Measurements from ENCODE around the gene CYSRT1.
A peak's percentile ranks its signal among the peaks of the same experiment; 100 is the strongest.

CYSRT1 gene

DNA sequence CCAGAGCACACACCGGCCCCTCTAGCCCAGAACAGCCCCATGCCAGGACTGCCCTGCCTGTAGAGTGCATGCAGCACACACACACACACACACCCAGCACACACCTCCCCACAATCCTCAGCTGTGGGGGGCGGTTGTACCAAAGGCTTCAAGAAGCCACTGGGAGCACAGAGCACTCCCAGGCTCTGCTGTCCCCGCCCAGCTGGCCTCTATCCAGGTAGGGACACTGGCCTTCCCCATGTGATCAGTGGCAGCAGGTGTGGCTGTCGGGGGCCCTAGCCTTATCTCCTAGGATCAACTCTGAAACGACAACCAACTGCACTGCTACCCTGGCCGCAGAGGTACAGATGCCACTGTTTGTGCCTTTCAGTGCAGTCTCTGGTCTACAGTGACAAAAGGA lies 38.6 kb upstream of the CYSRT1 start:
- H3K4me1 Mint-ChIP-seq (ENCODE audit: low read depth), result peaks cover 14% of the 10 kb centered on the region
- no peaks in the 10 kb centered on the region for H3K9me3 Mint-ChIP-seq
- H3K27ac Mint-ChIP-seq, result peak overlapping the region; percentile 39
- H3K36me3 Mint-ChIP-seq (ENCODE audit: low read depth), result peaks cover 35% of the 10 kb centered on the region
- H3K27me3 Mint-ChIP-seq (ENCODE audit: low read depth), result no peaks in the 10 kb centered on the region
- H3K4me3 Mint-ChIP-seq, result peak overlapping the region; percentile 93
- no peak for DNase-seq (ENCODE audit: low spot score)

- peaks cover 14% of the 10 kb centered on the region for H3K4me1 Mint-ChIP-seq (ENCODE audit: low read depth)
- no peaks in the 10 kb centered on the region for H3K9me3 Mint-ChIP-seq
- no peak for DNase-seq (ENCODE audit: low spot score)
- H3K4me3 Mint-ChIP-seq, result peak overlapping the region; percentile 93
- H3K36me3 Mint-ChIP-seq (ENCODE audit: low read depth), result peaks cover 32% of the 10 kb centered on the region
- H3K27me3 Mint-ChIP-seq (ENCODE audit: low read depth), result no peaks in the 10 kb centered on the region
- H3K27ac Mint-ChIP-seq, result peak overlapping the region; percentile 93
These were observed 37.6 kb upstream of the CYSRT1 start for GRCh38 chr9:137187386-137187785.

GRCh38 chr9:137188086-137188489 lies 36.9 kb upstream of the CYSRT1 start:
- Mint-ChIP-seq H3K36me3 (ENCODE audit: low read depth) (peaks cover 30% of the 10 kb centered on the region), H3K4me1 (ENCODE audit: low read depth) (peaks cover 14% of the 10 kb centered on the region), H3K4me3 (peak overlapping the region; percentile 93), H3K27me3 (ENCODE audit: low read depth) (no peaks in the 10 kb centered on the region), H3K9me3 (no peaks in the 10 kb centered on the region), H3K27ac (peak overlapping the region; percentile 93)
- no peak for DNase-seq (ENCODE audit: low spot score)

DNA sequence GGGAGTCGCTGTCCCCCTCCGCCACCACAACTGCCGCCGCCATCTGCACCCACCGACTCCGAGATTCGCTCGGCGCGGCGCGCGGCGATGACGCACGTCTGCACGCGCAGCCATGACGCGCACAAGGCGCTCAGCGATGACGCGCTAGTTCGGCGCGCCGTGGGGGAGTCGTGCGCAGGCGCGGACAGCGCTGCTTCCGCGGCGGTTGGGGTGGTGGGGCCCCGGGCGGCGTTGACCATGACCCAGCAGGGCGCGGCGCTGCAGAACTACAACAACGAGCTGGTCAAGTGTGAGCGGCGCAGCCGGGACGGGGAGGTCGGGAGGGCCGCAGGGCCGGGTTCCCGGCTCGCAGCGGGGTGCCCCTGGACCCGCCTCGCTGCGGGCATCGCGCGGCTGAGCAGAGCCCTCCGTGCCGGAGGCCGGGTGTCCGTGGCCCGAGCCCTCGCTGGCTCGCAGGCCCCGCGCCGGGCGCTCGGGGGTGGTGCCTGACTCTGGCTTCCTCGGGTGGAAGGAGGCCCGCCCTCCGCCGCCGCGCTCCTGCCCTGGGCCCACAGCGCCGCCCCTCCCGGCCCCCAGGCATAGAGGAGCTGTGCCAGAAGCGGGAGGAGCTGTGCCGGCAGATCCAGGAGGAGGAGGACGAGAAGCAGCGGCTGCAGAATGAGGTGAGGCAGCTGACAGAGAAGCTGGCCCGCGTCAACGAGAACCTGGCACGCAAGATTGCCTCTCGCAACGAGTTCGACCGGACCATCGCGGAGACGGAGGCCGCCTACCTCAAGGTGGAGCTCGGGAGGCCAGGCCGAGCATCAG lies 36.3 kb upstream of the CYSRT1 start, which contains the start of the genes ANAPC2 and SSNA1:
TSS of gene ANAPC2 (minus strand) at position 71 of the 807 bp plus-strand sequence. CDS start at position 43, 28 bp downstream.
TSS of gene SSNA1 (plus strand) at position 187 of the 807 bp plus-strand sequence. CDS start at position 238, 51 bp downstream.
- Mint-ChIP-seq H3K36me3 (ENCODE audit: low read depth) (peaks cover 24% of the 10 kb centered on the region), H3K27ac (peak within 1 kb of the TSS; percentile 95), H3K4me1 (ENCODE audit: low read depth) (peaks cover 14% of the 10 kb centered on the region), H3K27me3 (ENCODE audit: low read depth) (no peaks in the 10 kb centered on the region), H3K4me3 (peak within 1 kb of the TSS; percentile 95), H3K9me3 (no peaks in the 10 kb centered on the region)
- peak; percentile 96 for DNase-seq (ENCODE audit: low spot score)

DNA sequence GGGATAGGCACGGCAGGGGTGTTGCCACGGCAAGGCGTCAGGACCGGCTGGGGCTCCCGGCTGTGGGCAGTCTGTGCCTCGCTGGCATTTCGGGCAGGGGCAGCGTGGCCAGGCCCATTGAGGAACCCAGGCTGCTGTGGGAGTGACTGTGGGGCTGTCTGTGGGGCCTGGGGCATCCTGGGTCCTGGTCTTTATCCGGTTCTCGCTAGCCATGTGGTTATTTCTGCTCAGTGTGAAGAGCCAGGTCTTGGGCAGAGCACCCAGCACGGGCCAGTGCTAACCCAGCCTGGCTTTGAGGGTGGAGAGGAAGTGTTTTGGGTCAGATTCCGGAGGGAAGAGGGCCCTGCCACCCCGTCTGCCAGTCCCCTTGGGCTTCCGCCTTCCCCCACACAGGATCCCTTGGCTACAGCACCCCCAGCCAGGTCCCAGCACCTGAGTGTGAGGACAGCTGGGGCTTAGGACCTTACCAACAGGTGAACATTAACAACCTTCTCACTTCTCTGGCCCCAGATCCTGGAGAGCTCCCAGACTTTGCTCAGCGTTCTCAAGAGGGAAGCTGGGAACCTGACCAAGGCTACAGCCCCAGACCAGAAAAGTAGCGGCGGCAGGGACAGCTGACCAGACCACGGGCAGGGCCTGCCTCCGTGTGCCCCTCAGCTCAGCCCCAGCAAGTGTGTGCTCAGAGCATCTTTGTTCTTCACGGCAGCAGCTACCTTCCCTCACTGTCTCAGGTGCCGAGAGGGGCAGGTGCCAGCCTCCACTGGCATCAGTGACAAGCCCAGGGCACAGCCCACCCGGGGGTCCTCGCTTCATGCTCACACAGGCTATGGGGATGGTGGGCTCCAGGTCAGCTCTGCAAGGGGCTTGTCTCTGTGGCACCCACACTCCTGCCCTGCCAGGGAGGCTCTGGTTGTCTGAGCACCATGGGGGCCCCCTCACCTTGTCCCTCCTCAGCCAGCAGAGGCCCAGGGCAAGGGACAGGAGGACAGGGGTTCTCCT lies 35.4 kb upstream of the CYSRT1 start:
- H3K4me1 Mint-ChIP-seq (ENCODE audit: low read depth), result peaks cover 14% of the 10 kb centered on the region
- DNase-seq (ENCODE audit: low spot score), result no peak
- peaks cover 19% of the 10 kb centered on the region for H3K36me3 Mint-ChIP-seq (ENCODE audit: low read depth)
- no peaks in the 10 kb centered on the region for H3K9me3 Mint-ChIP-seq
- no peaks in the 10 kb centered on the region for H3K27me3 Mint-ChIP-seq (ENCODE audit: low read depth)
- peak overlapping the region; percentile 95 for H3K4me3 Mint-ChIP-seq
- H3K27ac Mint-ChIP-seq, result peak overlapping the region; percentile 95

DNA sequence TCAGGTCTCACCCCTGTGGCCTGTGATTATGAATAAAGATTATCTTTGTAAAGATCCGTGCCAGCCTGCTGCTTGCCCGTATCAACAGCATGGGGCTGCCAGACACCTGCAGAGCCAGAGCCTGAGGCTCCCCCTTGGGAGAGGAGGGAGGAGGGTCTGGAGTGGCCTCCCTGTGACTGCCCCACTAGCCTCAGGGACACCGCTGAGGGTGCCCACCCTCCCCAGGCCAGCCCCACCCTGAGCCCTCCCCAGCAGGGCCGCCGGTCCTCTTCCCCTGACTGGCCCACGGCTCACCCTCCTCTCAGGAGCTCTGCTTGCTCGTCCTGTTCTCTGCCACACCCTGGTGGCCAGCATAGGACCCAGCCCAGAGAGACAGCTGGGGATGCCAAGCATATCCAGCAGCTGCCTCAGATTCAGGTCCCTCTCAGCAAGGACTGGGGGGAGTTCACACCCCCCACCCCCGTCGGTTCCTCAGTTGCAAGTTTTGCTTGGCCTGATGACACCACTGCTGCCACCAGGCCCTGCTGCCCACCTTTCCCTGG lies 34.6 kb upstream of the CYSRT1 start:
- H3K27me3 Mint-ChIP-seq (ENCODE audit: low read depth), result no peaks in the 10 kb centered on the region
- H3K27ac Mint-ChIP-seq, result peak overlapping the region; percentile 74
- H3K4me1 Mint-ChIP-seq (ENCODE audit: low read depth), result peaks cover 14% of the 10 kb centered on the region
- no peaks in the 10 kb centered on the region for H3K9me3 Mint-ChIP-seq
- H3K4me3 Mint-ChIP-seq, result peak overlapping the region; percentile 68
- DNase-seq (ENCODE audit: low spot score), result no peak
- peaks cover 18% of the 10 kb centered on the region for H3K36me3 Mint-ChIP-seq (ENCODE audit: low read depth)

GRCh38 chr9:137191245-137191644 lies 33.7 kb upstream of the CYSRT1 start:
- Mint-ChIP-seq H3K36me3 (ENCODE audit: low read depth) (peaks cover 18% of the 10 kb centered on the region), H3K27me3 (ENCODE audit: low read depth) (no peaks in the 10 kb centered on the region), H3K27ac (peak overlapping the region; percentile 74), H3K4me3 (peak overlapping the region; percentile 68), H3K4me1 (ENCODE audit: low read depth) (peaks cover 14% of the 10 kb centered on the region), H3K9me3 (no peaks in the 10 kb centered on the region)
- DNase-seq (ENCODE audit: low spot score), result no peak

DNA sequence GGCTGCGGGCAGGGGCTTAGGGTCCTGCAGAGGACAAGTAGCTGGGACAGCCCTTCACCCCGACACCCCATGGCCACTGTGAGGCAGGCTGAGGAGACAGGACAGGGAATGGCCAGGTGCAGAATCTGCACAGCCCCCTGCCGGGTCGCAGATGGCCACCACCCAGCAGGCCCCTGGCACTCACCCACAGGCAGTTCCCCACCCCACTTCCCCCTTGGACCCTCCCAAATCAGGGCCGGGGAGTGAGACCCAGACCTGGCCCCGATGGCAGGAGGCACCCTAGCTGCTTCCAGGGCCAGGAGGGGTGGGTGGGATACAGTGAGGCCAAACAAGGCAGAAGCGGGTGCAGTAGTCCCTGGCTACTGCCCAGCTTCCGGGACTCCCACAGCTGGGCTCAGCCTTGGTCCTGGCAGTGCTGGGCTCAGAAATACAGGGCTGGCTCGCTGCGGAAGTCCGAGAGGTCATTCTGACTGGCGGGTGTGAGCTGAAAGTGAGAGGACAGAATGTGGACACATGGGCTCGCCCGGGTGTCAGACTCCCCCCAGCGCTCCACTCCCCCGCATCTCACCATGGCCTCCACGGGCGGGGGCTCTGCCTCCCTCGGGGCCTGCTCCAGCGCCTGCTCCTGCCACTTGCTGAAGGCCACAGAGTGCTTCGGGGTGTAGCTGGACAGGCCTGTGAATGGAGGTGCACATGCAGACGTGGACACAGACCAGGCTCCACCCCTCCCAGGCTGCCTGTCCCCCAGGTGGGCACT lies 33.1 kb upstream of the CYSRT1 start:
- Mint-ChIP-seq H3K27ac (no peak overlapping the region), H3K4me1 (ENCODE audit: low read depth) (peaks cover 12% of the 10 kb centered on the region), H3K4me3 (no peak overlapping the region), H3K9me3 (no peaks in the 10 kb centered on the region), H3K27me3 (ENCODE audit: low read depth) (no peaks in the 10 kb centered on the region), H3K36me3 (ENCODE audit: low read depth) (peaks cover 18% of the 10 kb centered on the region)
- DNase-seq (ENCODE audit: low spot score), result no peak

- no peak overlapping the region for H3K27ac Mint-ChIP-seq
These were observed 32.6 kb upstream of the CYSRT1 start for GRCh38 chr9:137192448-137192780.

GRCh38 chr9:137192859-137193258 lies 32.1 kb upstream of the CYSRT1 start:
- Mint-ChIP-seq H3K36me3 (ENCODE audit: low read depth) (peaks cover 15% of the 10 kb centered on the region), H3K27me3 (ENCODE audit: low read depth) (no peaks in the 10 kb centered on the region), H3K4me1 (ENCODE audit: low read depth) (peaks cover 5% of the 10 kb centered on the region), H3K9me3 (no peaks in the 10 kb centered on the region), H3K27ac (no peak overlapping the region), H3K4me3 (no peak overlapping the region)
- no peak for DNase-seq (ENCODE audit: low spot score)

More at GRCh38 chr9:137192448-137192780, 32.6 kb upstream of the CYSRT1 start:
- Mint-ChIP-seq H3K36me3 (ENCODE audit: low read depth) (peaks cover 18% of the 10 kb centered on the region), H3K27me3 (ENCODE audit: low read depth) (no peaks in the 10 kb centered on the region), H3K4me1 (ENCODE audit: low read depth) (peaks cover 8% of the 10 kb centered on the region), H3K9me3 (no peaks in the 10 kb centered on the region), H3K4me3 (no peak overlapping the region)
- no peak for DNase-seq (ENCODE audit: low spot score)

- DNase-seq (ENCODE audit: low spot score), result no peak
- Mint-ChIP-seq H3K27me3 (ENCODE audit: low read depth) (no peaks in the 10 kb centered on the region), H3K4me3 (no peak overlapping the region), H3K4me1 (ENCODE audit: low read depth) (peaks cover 5% of the 10 kb centered on the region), H3K36me3 (ENCODE audit: low read depth) (peaks cover 15% of the 10 kb centered on the region), H3K27ac (no peak overlapping the region), H3K9me3 (no peaks in the 10 kb centered on the region)
These were observed 31.2 kb upstream of the CYSRT1 start for GRCh38 chr9:137193771-137194170.

DNA sequence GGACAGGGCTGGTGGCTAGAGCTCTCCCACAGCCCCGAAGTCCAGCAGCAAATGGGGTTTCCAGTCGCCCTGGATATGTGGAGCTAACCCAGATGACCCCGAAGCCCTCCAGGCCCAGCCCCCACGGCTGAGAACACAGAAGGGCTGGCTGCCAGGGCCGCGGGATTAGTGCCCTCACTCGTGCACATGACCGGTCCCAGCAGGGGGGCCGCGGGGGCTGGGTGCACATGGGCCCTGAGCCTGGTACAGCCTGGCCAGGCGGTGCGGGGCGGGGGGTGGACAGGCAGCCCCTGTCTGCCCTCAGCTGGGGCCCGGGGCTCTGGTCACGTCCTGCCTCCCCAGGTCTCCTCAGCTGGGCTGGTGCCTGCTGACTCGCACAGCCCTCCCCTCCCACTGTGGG lies 30.6 kb upstream of the CYSRT1 start:
- H3K4me3 Mint-ChIP-seq, result no peak overlapping the region
- H3K4me1 Mint-ChIP-seq (ENCODE audit: low read depth), result peaks cover 4% of the 10 kb centered on the region
- H3K36me3 Mint-ChIP-seq (ENCODE audit: low read depth), result peaks cover 12% of the 10 kb centered on the region
- no peaks in the 10 kb centered on the region for H3K9me3 Mint-ChIP-seq
- H3K27me3 Mint-ChIP-seq (ENCODE audit: low read depth), result no peaks in the 10 kb centered on the region
- no peak overlapping the region for H3K27ac Mint-ChIP-seq
- no peak for DNase-seq (ENCODE audit: low spot score)

- Mint-ChIP-seq H3K27me3 (ENCODE audit: low read depth) (no peaks in the 10 kb centered on the region), H3K9me3 (no peaks in the 10 kb centered on the region), H3K36me3 (ENCODE audit: low read depth) (peaks cover 10% of the 10 kb centered on the region), H3K4me3 (no peak overlapping the region), H3K27ac (no peak overlapping the region), H3K4me1 (ENCODE audit: low read depth) (peaks cover 3% of the 10 kb centered on the region)
- DNase-seq (ENCODE audit: low spot score), result no peak
These were observed 30.1 kb upstream of the CYSRT1 start for GRCh38 chr9:137194909-137195308.
